ENCODE data around the gene IL19. TPM values are rescaled to one million over a fixed set of nuclear protein-coding genes. Genes with fewer than 3 reads are reported as not detected.

Gene IL19
- total RNA-seq, 1 experiment from 2014 or later: not detected

DNA sequence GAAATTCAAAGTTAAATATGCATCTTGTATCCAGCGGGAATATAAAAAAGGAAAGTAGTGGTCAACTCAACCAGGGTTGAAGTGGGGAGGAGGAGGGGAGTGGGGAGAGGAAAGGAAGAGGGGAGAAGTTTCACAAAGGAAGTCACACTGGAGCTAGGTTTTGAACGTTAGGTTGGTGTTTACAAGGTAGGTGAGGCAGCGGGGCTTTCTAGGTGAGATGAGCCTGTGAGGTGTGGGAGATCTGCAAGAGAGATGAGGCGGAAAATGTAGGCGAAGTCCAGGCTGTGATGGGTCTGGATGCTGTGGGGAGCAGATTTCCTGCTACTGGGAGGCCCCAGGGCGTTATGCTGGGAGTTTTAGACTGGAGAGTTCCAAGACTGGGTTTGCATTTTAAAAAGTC, 58.7 kb downstream of the IL19 start:
- TF ChIP-seq, protein P1, sequence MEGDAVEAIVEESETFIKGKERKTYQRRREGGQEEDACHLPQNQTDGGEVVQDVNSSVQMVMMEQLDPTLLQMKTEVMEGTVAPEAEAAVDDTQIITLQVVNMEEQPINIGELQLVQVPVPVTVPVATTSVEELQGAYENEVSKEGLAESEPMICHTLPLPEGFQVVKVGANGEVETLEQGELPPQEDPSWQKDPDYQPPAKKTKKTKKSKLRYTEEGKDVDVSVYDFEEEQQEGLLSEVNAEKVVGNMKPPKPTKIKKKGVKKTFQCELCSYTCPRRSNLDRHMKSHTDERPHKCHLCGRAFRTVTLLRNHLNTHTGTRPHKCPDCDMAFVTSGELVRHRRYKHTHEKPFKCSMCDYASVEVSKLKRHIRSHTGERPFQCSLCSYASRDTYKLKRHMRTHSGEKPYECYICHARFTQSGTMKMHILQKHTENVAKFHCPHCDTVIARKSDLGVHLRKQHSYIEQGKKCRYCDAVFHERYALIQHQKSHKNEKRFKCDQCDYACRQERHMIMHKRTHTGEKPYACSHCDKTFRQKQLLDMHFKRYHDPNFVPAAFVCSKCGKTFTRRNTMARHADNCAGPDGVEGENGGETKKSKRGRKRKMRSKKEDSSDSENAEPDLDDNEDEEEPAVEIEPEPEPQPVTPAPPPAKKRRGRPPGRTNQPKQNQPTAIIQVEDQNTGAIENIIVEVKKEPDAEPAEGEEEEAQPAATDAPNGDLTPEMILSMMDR (conservative IDR thresholded peaks at IDR 0.05): no peak
- no peak overlapping the region for H4K8ac ChIP-seq (replicated peaks; ENCODE audit: insufficient read length, low read depth, low read length)
- no peaks in the 10 kb centered on the region for H3K79me2 ChIP-seq (ENCODE audit: insufficient read depth, low read length)
- no peak overlapping the region for H3K18ac ChIP-seq (ENCODE audit: insufficient read length, low read depth, low read length)
- H3K27ac ChIP-seq (ENCODE audit: insufficient read length, low read depth, low read length): no peak overlapping the region
- no peak overlapping the region for H3K23ac ChIP-seq (ENCODE audit: insufficient read length, low read depth, low read length)
- H3K4me1 Mint-ChIP-seq: peaks cover 0 to 3% of the 10 kb centered on the region in 2 experiments; a peak in 1 of 4 replicates
- no peak overlapping the region for H3K4ac ChIP-seq (ENCODE audit: low read depth, low read length)
- H4K20me1 ChIP-seq (ENCODE audit: control insufficient read depth, insufficient read depth, insufficient read length): no peaks in the 10 kb centered on the region
- H3K9me3 Mint-ChIP-seq: no peaks in the 10 kb centered on the region
- DNase-seq: no peak
- no peaks in the 10 kb centered on the region for H3K9me3 ChIP-seq (ENCODE audit: control insufficient read depth, low read depth, low read length)
- no peak overlapping the region for H3K9ac ChIP-seq (ENCODE audit: extremely low read depth, insufficient read length, low read length)
- H2BK12ac ChIP-seq (ENCODE audit: insufficient read length, low read depth, low read length): no peak overlapping the region
- no peak overlapping the region for H2BK5ac ChIP-seq (ENCODE audit: insufficient read length, low read length)
- H3K27ac Mint-ChIP-seq: no peak overlapping the region
- H3K23me2 ChIP-seq (ENCODE audit: insufficient read length, low read depth, low read length, poor library complexity, severe bottlenecking): no peaks in the 10 kb centered on the region
- no peak overlapping the region for H3K56ac ChIP-seq (ENCODE audit: insufficient read length, low read depth, low read length)
- no CpG with 5 or more reads among the region's 6 CpGs for WGBS (ENCODE audit: extremely low coverage, insufficient read length, low lambda C conversion rate)
- no peak overlapping the region for H3K4me2 ChIP-seq (ENCODE audit: insufficient read depth, insufficient read length, low read length)
- H3T11ph ChIP-seq (ENCODE audit: low read length): no peak overlapping the region
- no peaks in the 10 kb centered on the region for H3K27me3 ChIP-seq (ENCODE audit: insufficient read depth, low read length)
- H3K4me1 ChIP-seq (ENCODE audit: insufficient read depth, low read length): no peaks in the 10 kb centered on the region
- H3K4me3 Mint-ChIP-seq: no peak overlapping the region
- no peak overlapping the region for H2AFZ ChIP-seq (ENCODE audit: low read length)
- H4K91ac ChIP-seq (ENCODE audit: insufficient read length, low read depth, low read length): no peak overlapping the region
- 0 out of 7 replicates have a peak, but pooled peaks cover 0 to 2% (median 0%) of the 10 kb centered on the region in 3 experiments for H3K36me3 Mint-ChIP-seq (ENCODE audit: insufficient read depth in 1 of 3, low read depth in 3 of 3)
- no peak overlapping the region for H2BK120ac ChIP-seq (ENCODE audit: low read depth, low read length, poor library complexity, severe bottlenecking)
- H2BK15ac ChIP-seq (ENCODE audit: low read depth, low read length): no peak overlapping the region
- no peak overlapping the region for H2AK5ac ChIP-seq (ENCODE audit: insufficient read length, low read length)
- H3K79me1 ChIP-seq (ENCODE audit: insufficient read depth, low read depth, low read length, poor library complexity, severe bottlenecking): no peaks in the 10 kb centered on the region
- no peak overlapping the region for H3K14ac ChIP-seq (ENCODE audit: insufficient read depth, low read length)
- H4K5ac ChIP-seq (ENCODE audit: insufficient read length, low read depth, low read length): no peak overlapping the region
- H3K27me3 Mint-ChIP-seq (ENCODE audit: low read depth): no peaks in the 10 kb centered on the region; the same call in none of the 2 replicates
- no peak overlapping the region for H2BK20ac ChIP-seq (ENCODE audit: low read depth, low read length, poor library complexity, severe bottlenecking)

All from H9 (cell line).